ENCODE data around the gene ZNF316.

Gene ZNF316

DNA sequence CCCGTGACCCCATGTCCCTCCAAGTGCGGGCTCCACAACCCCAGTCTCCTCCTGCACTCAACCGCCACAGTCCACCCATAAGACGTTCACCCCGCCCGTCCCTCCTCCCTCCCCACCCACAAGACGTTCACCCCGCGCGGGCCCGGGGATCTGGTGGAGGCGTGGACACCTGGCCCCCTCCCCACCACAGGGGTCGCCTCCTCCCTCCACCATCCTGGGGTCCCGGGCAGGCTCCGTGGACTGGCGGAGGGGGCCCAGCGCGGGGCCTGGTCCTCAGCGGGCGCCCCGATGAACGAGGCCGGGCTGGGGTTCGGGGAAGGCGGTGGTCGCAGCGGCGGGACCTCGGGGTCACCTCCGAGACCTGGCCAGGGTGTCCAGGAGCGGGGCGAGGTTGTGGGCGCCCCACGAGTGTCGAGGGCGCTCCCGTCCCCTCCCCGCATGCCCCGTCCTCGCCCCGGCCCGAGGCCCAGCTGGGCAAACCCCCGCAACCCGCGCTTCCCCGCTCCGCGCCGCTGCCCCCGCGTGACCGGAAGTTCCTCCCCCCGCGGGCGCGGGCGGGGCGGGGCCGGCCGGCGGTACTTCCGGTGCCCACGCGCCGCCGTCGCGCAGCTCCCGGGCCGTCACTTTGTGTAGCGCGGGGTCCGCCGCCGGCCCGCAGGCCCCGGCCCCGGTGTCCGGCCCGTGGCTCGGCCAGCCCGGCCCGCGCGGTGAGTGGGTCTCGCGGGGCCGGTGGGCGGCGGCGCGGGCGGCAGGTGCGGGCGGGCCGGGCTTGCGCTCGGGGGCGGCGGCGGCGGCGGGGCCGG, at the start of gene ZNF316:
ZNF316 (plus strand) TSS at position 578 of the 803 bp plus-strand sequence. CDS start 5,092 bp downstream, outside the sequence.
- DNase-seq (ENCODE audit: low read depth), result no peak

DNA sequence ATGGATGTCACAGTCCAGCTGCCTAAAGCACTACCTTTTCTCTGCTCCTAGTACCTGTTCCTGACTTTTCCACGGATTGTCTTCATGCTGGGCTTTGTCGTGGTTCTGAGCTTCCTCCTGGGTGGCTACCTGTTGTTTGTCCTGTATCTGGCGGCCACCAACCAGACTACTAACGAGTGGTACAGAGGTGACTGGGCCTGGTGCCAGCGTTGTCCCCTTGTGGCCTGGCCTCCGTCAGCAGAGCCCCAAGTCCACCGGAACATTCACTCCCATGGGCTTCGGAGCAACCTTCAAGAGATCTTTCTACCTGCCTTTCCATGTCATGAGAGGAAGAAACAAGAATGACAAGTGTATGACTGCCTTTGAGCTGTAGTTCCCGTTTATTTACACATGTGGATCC, 48.6 kb upstream of the ZNF316 start:
- DNase-seq (ENCODE audit: low read depth), result no peak

DNA sequence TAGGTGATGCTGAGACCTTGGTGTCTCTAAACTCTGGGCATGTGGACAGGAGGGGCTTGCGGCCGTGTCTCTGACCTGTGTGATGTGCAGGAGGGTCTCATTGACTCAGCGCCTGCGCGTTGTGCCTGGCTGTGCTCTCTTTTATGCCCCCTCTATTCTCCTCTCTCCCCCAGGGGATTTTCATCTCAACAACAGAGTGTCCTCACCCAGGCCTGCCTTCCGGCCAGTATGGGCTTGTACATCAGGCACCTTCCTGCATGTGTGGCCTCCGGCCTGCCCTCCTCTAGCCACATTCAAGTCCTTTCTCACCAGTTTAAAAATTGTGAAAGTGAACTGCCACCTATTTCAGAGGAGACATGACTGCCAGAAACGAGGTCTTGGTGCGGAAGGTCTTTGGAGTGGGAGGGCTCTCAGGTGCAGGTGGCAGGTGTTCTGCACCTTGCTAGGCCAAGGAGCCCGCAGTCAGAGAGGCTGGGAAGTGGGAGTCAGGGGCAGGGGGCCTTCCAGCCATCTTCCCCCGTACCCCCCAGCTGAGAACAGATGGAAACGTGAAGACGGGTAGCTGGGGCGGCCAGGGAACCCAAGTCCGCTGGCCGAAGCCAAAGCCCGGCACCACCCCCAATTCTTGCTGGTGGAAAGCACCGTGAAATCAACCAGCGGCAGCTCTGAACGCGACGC, 47.8 kb upstream of the ZNF316 start:
- DNase-seq (ENCODE audit: low read depth), result no peak

DNA sequence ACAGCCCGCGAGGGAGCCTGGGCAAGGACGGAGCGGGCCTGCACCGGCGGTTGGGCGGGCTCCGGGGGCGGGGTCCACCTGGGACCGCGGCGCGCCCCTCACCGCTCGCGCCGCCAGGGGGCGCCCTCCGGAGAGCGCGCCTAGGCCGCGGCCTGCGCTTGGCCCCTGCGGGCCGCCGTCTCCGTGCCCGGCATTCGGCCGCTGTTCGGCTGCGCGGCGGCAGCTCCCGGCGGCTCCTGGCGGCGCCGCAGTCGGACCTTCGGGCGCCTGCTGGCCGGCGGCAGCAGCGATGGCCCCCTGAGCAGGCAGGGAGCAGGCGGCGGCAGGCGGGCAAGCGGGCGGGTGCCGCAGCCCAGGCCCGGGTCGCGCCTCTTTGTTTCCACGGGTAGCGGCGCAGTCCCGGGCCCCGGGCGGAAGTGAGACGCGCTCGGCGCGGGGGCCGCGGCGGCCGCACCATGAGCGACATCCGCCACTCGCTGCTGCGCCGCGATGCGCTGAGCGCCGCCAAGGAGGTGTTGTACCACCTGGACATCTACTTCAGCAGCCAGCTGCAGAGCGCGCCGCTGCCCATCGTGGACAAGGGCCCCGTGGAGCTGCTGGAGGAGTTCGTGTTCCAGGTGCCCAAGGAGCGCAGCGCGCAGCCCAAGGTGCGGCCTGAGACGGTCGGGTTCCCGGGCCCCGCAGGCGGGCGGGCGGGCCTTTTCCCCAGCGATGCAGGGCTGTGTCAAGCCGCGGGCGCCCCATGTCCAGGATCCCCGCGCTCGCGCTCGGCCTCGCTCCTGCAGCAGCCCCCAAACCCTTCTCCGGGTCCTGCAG, 47.1 kb upstream of the ZNF316 start, which contains the start of gene INTS15:
INTS15 (plus strand) TSS at position 193 of the 816 bp plus-strand sequence; CDS start at position 456, 263 bp downstream.
- peak; percentile 55 for DNase-seq (ENCODE audit: low read depth)

DNA sequence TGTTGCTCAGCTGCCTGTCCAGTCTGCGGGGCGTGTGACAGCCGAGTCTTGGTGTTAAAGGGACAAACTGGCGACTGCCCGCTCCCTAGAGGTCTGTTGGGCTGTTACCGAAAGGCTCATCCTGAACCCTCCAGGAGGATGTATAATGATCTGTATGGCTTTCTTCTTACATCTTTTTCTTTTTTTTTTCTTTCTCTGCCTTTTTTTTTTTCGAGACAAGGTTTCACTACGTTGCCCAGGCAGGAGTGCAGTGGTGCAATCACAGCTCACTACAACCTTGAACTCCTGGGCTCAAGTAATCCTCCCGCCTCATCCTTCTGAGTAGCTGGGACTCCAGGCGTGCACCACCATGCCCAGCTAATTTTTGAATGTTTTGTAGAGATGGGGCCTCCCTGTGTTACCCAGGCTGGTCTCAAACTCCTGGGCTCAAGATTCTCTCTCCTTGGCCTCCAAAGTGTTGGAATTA, 46.4 kb upstream of the ZNF316 start:
- no peak for DNase-seq (ENCODE audit: low read depth)

DNA sequence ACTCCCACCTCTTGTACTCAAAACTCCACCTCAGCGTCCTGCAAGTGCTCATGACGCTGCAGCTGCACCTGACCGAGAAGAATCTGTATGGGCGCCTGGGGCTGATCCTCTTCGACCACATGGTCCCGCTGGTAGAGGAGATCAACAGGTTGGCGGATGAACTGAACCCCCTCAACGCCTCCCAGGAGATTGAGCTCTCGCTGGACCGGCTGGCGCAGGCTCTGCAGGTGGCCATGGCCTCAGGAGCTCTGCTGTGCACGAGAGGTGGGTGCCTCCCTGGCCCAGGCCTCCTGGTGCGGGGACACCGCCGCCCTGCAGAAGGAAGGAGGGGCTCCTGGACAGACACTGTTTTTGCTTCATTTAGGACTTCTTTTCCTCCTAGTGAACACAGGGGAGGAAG, 37.0 kb upstream of the ZNF316 start:
- DNase-seq (ENCODE audit: low read depth), result no peak

DNA sequence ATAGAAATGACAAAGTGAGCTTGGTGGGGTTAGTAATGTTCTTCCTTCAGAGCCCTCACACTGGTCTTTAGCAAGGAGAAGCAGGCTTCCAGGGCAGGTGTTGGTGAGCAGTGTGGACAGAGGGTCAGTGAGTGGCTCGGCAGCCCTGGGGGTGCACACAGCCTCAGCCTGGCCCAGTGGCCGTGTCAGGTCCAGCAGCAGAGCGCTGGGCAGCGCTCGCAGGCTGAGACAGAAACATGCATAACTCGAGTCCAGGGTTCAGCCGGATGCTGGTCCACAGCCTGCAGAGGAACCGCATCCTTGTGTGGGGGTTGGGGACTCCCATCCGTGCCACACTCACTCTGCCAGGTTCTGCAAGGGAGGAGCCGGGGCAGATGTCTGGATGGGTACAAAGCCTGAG, 32.7 kb upstream of the ZNF316 start:
- DNase-seq (ENCODE audit: low read depth), result no peak

DNA sequence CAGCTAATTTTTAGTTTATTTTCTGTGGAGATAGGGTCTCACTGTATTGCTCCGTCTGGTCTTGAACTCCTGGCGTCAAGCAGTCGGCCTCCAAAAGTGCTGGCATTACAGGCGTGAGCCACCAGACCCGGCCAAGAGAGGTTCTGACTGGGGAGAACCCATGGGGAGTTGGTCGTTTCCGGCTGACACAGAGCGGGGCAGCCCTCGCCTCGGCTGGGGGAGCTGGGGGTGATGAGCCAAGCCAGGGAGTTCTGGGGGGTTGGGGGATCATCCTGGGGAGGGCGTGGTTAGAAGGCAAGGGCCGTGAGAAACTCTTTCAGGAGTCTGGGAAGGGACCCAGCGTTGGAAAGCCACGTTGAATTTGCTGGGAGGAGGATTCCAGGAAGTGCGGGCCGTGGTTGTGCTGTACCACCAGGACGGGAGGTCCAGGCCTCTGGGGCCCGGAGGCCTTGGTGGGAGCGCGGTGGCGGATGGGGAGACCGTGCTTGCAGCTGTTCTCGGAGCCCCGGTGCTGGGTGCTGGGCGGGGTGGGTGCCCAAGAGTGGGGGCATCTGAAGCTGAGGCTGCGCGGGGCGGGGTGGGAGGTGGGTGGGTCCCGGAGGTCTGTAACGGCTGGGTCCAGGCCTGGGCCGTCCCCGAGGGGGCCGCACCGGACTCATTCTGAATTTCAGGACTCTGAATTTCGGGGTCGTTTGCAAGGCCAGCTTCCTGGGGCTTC, 30.1 kb upstream of the ZNF316 start:
- DNase-seq (ENCODE audit: low read depth), result no peak

DNA sequence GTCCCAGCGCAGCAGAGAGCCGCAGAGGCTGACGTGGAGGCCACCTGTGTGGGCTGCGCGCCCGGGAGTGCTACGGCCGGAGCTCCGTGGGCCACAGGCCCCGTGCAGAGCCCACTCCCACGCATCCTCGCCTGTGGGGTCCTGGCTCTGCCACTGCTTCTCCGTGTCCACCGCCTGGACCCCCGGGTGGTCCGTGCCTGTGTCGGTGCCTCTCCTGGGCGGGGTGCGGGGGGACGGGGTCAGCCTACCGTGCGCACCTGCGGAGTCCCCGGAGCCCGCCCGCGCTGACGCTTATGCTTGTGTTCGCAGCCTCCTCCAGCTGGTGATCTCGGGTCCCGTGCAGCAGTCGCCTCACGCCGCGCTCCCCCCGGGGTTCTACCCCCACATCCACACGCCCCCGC, 29.5 kb upstream of the ZNF316 start:
- DNase-seq (ENCODE audit: low read depth), result no peak

DNA sequence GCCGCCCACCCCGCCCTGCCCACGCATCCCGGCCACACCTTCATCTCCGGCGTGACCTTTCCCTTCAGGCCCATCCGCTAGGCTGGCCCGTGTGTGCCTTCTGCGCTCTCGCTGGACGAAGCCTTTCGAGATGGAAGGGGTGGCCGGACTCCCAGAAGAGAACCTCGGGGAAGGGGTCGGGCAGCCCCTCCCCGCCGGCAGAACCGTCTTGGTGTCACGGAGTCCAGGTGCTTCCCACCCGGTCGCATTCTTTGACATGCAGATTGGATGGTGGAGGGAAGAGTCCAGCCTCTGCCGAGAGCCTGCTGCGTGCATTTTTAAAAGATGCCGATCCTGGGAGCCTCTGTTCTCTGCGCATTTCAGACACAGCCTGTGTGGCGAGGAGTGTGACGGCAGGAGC, 29.0 kb upstream of the ZNF316 start:
- no peak for DNase-seq (ENCODE audit: low read depth)

DNA sequence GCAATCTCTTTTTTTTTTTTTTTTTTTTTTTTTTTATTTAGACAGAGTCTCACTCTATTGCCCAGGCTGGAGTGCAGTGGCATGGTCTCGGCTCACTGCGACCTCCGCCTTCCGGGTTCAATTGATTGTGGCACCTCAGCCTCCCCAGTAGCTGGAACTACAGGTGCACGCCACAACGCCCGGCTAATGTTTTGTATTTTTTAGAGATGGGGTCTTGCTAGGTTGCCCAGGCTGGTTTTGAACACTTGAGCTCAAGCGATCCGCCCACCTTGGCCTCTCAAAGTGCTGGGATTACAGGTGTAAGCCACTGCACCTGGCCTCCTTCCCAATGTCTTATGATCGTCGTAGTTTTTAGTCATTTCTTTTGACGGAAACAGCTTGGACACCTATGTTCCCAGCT, 28.3 kb upstream of the ZNF316 start:
- no peak for DNase-seq (ENCODE audit: low read depth)

DNA sequence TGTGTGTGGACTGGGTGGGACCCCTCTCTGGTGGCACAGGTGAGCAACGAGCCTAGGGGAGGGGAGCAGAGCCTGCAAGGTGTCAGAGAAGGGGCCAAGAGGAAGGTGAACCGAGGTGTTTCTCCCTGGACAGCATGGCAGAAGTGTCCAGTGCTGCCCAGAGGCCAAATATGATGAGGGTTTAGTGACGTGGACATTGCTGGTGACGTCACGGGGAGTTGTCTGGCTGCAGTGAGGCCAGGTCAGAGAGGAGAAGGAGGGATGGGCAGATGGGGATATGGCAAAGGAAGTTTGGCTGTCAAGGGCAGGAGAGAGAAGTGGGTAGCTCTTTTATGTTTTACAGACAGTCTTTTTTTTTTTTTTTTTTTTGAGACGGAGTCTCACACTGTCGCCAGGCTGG, 24.3 kb upstream of the ZNF316 start:
- no peak for DNase-seq (ENCODE audit: low read depth)

DNA sequence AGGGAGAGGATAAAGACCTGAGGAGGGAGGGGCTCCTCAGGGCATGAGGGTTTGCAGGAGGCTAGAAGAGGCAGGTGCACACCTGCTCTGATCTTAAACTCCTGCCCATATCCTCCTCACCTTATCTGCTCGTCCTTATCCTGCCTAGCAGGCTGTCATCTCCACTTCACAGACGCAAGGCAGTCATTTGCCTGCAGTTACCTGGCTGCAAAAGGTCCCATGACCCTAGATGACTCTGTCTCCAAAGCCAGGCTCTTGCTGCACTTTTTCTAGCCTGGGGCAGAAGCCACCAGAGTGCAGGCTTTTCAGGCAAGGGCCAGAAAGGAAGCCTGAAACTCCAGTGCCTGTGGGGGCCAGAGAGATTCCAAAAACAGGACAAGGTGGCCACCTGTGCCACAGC, 23.4 kb upstream of the ZNF316 start:
- DNase-seq (ENCODE audit: low read depth), result no peak

DNA sequence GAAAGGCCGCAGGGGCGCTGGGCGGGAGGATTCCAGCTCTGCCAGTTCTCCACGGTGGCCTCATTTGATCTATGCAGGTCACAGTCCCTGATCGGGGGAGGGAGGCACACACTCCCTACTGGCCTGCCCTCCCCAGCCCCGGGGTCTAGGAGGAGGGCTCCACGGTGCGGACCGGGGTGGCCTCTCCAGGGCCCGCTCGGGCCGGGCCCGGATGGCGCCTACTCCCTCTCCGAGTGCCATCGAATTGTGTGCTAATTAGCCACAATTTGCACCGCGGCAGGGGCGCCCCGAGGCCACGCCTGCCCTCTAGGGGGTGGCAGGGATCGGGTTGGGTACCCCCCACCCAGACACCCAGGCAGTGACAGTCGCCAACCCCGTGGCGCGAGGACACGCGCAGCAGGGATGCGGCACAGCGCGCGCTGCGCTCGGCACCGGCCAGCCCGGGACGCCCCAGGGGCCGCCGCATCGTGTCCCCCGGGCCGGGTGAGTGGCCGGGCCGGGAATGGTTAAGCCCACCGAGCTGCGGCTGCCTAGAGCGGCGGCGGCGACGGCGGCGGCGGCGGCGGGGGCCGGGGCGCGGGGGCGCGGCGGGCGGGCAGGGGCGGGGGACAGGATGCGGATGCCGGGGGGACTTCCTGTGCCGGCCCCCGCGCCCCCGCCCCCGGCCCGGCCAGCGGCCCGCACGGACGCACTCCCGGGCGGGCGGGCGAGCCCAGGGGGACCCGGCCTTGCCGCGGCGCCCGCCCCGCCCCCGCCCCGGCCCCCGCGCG, 22.0 kb upstream of the ZNF316 start, which contains the start of gene ZNF853:
ZNF853 (plus strand) TSS at position 658 of the 770 bp plus-strand sequence. CDS start 565 bp downstream, outside the sequence.
- DNase-seq (ENCODE audit: low read depth), result no peak

DNA sequence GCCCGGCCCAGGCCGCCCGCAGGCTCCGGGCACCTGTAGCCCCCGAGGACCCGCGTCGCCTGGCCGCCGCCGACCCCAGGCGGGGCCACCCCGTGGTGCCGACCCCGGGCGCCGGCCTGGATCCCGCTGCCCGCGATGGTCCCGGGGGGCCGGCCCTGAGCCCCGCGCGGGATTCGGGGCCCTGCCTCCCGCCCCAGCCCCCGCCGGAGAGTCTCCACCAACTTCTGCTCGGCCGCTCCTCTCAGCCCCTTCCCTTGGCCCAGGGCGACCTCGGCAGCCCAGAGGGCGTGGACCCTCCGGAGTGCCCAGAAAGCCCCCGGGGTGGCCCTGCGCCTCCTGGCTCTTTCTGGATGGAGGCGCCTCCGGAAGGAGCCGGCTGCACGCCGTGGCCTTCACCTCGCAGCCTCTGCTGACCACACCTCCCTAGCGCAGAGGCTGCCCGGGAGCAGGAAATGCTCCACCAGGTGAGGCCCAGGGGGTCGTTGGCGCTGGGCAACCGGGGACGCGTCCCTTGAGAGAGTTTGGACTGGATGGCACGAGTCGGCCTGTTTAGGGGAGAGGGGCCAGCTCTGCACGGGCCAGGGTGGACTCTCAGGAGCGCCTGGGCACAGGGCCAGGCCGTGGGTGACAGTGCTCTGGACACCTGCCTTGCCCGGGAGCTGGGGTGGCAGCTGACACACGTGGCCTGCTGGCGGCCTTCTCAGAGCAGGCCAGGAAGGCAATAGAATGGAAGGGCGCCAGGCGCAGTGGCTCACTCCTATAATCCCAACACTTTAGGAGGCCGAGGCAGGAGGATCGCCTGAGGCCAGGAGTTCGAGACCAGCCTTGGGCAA, 21.2 kb upstream of the ZNF316 start:
- no peak for DNase-seq (ENCODE audit: low read depth)

DNA sequence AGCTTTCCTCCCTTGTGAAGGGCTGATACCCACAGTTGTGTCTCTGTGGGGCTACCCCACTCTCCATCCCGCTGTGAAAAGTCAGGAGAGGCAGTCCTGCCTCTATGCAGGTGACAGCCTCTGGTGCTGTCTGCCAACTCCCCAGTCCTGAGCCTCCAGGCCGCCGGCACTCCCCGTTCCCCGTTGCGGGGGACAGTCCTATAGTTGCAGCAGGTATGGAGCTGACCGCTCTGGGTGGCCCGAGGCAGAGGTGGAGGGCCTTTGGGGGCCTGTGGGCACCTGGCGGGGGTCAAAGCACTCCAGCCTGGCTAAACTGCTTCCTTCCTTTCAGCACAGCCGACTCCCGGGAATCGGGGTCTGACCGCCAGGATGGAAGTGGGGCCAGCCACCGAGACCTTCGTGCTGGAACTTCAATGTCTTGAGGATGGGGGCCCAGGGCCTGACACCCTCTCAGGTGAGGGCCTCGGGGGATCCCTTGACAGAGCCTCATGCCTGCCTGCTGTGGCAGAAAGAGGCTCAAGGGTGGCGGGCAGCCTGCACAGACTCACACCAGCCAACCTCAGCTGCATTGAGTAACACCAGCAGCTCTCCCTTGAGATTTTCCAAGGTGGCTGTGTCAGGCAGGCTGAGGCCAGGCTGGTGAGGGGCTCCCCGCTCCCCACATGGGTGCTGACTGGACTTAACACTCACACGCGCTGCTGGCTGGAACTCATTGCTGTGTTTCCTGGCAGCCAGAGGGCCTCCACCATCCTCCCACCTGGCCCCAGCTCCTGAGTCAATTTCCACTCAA, 20.1 kb upstream of the ZNF316 start:
- no peak for DNase-seq (ENCODE audit: low read depth)

DNA sequence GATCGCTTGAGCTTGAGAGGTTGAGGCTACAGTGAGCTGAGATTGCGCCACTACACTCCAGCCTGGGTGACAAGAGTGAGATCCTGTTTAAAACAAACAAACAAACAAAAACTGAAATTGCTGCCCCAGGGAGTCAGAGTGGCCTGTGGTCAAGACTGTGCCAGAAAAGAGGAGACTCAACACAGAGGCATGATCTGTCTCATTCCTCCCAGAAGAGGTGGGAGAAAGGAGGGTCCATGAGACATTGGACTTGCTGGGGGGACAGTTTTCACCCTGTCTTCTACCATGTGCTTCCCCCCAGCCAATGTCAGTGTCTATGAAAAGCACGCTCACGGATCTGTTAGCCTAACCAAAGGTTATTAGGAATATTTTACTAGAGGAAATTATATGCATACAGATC, 18.5 kb upstream of the ZNF316 start:
- no peak for DNase-seq (ENCODE audit: low read depth)

DNA sequence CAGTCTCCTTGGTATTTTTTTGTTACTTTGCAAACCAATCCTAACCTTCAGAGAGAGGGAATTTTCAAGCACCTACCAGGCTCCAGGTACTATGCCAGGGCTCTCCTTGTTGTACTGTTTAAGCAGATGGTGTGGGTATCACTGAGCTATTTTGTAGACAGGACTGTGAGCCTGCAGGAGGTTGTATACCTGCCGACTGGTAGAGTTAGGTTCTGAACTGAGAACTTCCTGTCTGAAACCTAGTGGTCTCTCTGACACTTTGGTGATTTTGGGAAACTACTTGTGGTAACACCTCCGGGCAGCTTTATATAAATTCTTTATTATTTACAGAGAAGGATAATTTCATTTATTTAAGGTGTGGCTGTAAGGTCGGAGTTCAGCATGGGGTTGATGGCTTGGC, 17.2 kb upstream of the ZNF316 start:
- no peak for DNase-seq (ENCODE audit: low read depth)

Measured in stimulated activated CD8-positive, alpha-beta memory T cell treated with anti-CD3 and anti-CD28 coated beads, Interleukin-15, amount 100 ng/mL, for 1 hour (primary cell).